ENCODE results near the gene FAM200B.

GRCh38 chr4:15717657-15718416 is 36.2 kb downstream of the FAM200B start:
- no peak for TF ChIP-seq CTCF (IDR thresholded peaks at IDR 0.05)
- no peak for TF ChIP-seq POLR2A (IDR thresholded peaks at IDR 0.05)
- no peak for TF ChIP-seq POLR2AphosphoS5 (IDR thresholded peaks at IDR 0.05)
